ENCODE data around the gene ACP4.

- TF ChIP-seq, protein P1, sequence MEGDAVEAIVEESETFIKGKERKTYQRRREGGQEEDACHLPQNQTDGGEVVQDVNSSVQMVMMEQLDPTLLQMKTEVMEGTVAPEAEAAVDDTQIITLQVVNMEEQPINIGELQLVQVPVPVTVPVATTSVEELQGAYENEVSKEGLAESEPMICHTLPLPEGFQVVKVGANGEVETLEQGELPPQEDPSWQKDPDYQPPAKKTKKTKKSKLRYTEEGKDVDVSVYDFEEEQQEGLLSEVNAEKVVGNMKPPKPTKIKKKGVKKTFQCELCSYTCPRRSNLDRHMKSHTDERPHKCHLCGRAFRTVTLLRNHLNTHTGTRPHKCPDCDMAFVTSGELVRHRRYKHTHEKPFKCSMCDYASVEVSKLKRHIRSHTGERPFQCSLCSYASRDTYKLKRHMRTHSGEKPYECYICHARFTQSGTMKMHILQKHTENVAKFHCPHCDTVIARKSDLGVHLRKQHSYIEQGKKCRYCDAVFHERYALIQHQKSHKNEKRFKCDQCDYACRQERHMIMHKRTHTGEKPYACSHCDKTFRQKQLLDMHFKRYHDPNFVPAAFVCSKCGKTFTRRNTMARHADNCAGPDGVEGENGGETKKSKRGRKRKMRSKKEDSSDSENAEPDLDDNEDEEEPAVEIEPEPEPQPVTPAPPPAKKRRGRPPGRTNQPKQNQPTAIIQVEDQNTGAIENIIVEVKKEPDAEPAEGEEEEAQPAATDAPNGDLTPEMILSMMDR (IDR thresholded peaks at IDR 0.05): no peak
- TF ChIP-seq POLR2A (IDR thresholded peaks at IDR 0.05): no peak
Measured at GRCh38 chr19:50815439-50815838, 25.2 kb downstream of the ACP4 start.
